Measurements from ENCODE around the gene AQP11.
"Not testable (repeated sequence)": the region's sequence is repeated elsewhere in the genome, so short reads cannot be mapped to it uniquely, and the experiment has no call there.

The AQP11 gene

DNA sequence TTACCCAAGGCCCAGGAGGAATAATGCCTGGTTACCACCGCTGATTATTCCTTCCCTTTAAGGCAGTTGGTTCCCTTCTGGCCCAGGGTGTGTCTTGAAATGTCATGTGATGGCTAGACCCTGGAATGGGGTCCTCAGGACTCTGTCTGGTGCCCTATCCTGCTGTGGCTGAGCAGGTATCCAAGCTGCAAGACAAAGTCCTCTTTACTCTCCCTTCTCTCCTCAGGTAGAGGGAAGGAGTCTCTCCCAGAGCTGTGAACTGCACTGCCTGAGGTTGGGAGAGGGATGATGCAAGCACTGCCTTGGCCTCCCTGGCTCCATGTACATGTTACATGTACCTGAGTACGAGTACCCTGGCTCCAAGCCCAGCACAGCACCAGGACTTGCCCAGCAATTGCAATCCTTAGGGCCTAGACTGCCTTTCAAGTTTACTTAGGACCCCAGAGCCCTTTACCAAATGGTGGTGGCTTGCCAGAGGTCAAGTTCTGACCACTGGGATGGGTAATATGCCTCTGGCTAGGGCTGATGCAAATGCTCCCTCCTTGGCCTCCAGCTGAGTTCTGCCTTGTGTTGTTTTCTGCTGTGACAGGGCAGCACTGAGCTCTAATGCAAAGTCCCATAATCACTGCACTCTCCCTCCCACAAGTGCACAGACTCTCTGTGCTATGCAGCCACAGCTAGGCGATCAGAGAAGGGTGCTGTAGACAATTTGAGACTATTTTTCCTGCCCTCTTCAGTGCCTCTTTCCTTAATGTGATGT, 20.7 kb upstream of the AQP11 start:
- Mint-ChIP-seq H3K4me1 (ENCODE audit: low read depth) (peaks cover 2% of the 10 kb centered on the region), H3K27me3 (ENCODE audit: low read depth) (peaks cover 5% of the 10 kb centered on the region), H3K9me3 (no peaks in the 10 kb centered on the region), H3K27ac (no peak overlapping the region), H3K4me3 (no peak overlapping the region), H3K36me3 (ENCODE audit: low read depth) (no peaks in the 10 kb centered on the region)
- no peak for DNase-seq (ENCODE audit: low spot score)

GRCh38 chr11:77569676-77570070, 20.1 kb upstream of the AQP11 start:
- no peak for DNase-seq (ENCODE audit: low spot score)
- H3K27me3 Mint-ChIP-seq (ENCODE audit: low read depth): peaks cover 4% of the 10 kb centered on the region
- no peak overlapping the region for H3K4me3 Mint-ChIP-seq
- H3K36me3 Mint-ChIP-seq (ENCODE audit: low read depth): no peaks in the 10 kb centered on the region
- H3K27ac Mint-ChIP-seq: no peak overlapping the region
- no peaks in the 10 kb centered on the region for H3K9me3 Mint-ChIP-seq
- H3K4me1 Mint-ChIP-seq (ENCODE audit: low read depth): peaks cover 2% of the 10 kb centered on the region

GRCh38 chr11:77570896-77571295, 18.9 kb upstream of the AQP11 start:
- H3K27me3 Mint-ChIP-seq (ENCODE audit: low read depth); H3K4me1 Mint-ChIP-seq (ENCODE audit: low read depth): not testable (repeated sequence)

DNA sequence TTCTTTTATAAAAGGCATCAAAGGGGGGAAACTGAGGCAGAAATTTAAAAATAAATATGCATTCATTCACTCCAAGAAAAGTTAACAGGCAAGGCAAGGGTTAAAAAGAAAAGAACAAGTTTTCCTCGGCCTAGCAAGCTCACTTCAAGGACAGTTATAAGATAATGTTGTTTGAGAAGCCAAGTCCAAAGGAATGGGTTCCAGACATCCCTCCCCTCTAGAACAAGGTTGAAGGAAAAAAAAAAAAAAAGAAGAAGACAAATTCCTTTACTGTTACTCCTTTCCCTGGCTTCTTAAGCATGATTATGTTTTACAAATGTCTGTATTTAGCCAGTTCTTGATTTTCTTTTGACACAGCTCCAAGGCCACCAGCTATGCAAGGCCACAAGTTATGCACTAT, 14.3 kb upstream of the AQP11 start:
- not testable (repeated sequence) for H3K4me1 Mint-ChIP-seq (ENCODE audit: low read depth); H3K9me3 Mint-ChIP-seq; H3K27ac Mint-ChIP-seq; DNase-seq (ENCODE audit: low spot score); H3K27me3 Mint-ChIP-seq (ENCODE audit: low read depth); H3K36me3 Mint-ChIP-seq (ENCODE audit: low read depth); H3K4me3 Mint-ChIP-seq

More at GRCh38 chr11:77570896-77571295, 18.9 kb upstream of the AQP11 start:
- not testable (repeated sequence) for H3K9me3 Mint-ChIP-seq; H3K36me3 Mint-ChIP-seq (ENCODE audit: low read depth); H3K27ac Mint-ChIP-seq; H3K4me3 Mint-ChIP-seq; DNase-seq (ENCODE audit: low spot score)

GRCh38 chr11:77580712-77581337, 8.9 kb upstream of the AQP11 start:
- Mint-ChIP-seq H3K27ac (no peak overlapping the region), H3K4me3 (no peak overlapping the region), H3K27me3 (ENCODE audit: low read depth) (no peaks in the 10 kb centered on the region), H3K9me3 (peaks cover 17% of the 10 kb centered on the region), H3K36me3 (ENCODE audit: low read depth) (no peaks in the 10 kb centered on the region), H3K4me1 (ENCODE audit: low read depth) (no peaks in the 10 kb centered on the region)
- no peak for DNase-seq (ENCODE audit: low spot score)

GRCh38 chr11:77589181-77589520, 602 bp upstream of the AQP11 start:
- H3K4me3 Mint-ChIP-seq: peak overlapping the region; percentile 88
- H3K4me1 Mint-ChIP-seq (ENCODE audit: low read depth): peaks cover 14% of the 10 kb centered on the region
- no peak for DNase-seq (ENCODE audit: low spot score)
- peaks cover 2% of the 10 kb centered on the region for H3K27me3 Mint-ChIP-seq (ENCODE audit: low read depth)
- peak overlapping the region; percentile 55 for H3K27ac Mint-ChIP-seq
- no peaks in the 10 kb centered on the region for H3K9me3 Mint-ChIP-seq
- no peaks in the 10 kb centered on the region for H3K36me3 Mint-ChIP-seq (ENCODE audit: low read depth)

DNA sequence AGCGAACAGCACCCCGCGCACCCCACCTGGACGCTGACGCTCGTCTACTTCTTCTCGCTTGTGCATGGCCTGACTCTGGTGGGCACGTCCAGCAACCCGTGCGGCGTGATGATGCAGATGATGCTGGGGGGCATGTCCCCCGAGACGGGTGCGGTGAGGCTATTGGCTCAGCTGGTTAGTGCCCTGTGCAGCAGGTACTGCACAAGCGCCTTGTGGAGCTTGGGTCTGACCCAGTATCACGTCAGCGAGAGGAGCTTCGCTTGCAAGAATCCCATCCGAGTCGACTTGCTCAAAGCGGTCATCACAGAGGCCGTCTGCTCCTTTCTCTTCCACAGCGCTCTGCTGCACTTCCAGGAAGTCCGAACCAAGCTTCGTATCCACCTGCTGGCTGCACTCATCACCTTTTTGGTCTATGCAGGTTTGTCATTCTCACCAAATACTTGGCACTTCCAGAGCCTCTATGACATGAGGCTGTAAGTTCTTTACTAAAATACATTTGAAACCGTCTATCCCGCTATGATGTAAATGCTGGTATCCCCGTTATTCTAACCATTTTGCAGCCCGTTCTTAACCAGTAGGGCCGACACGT, 535 bp downstream of the AQP11 start:
- Mint-ChIP-seq H3K27me3 (ENCODE audit: low read depth) (peaks cover 2% of the 10 kb centered on the region), H3K27ac (peak overlapping the region; percentile 61), H3K4me1 (ENCODE audit: low read depth) (peaks cover 14% of the 10 kb centered on the region), H3K9me3 (no peaks in the 10 kb centered on the region), H3K4me3 (peak overlapping the region; percentile 89), H3K36me3 (ENCODE audit: low read depth) (no peaks in the 10 kb centered on the region)
- no peak for DNase-seq (ENCODE audit: low spot score)

DNA sequence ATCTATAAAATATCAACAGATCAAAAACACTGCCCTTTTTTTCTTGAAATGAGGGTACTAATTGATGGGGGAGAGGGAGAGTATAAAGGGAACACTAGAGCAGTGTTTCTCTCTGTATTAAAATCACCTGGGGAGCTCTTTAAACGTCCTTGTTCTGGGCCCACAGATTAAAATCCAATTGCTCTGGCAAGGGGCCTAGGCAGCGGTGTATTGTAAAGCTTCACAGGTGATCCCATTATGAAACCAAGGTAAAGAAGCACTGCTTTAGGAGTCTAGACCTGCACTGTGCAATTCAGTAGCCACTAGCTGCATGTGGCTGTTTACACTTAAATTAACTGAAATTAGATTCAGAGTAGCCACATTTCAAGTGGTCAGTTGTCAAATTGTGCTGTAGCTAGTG, 3.0 kb downstream of the AQP11 start:
- Mint-ChIP-seq H3K27ac (no peak overlapping the region), H3K4me3 (no peak overlapping the region), H3K27me3 (ENCODE audit: low read depth) (no peaks in the 10 kb centered on the region), H3K9me3 (no peaks in the 10 kb centered on the region), H3K4me1 (ENCODE audit: low read depth) (peaks cover 14% of the 10 kb centered on the region), H3K36me3 (ENCODE audit: low read depth) (no peaks in the 10 kb centered on the region)
- DNase-seq (ENCODE audit: low spot score): no peak

DNA sequence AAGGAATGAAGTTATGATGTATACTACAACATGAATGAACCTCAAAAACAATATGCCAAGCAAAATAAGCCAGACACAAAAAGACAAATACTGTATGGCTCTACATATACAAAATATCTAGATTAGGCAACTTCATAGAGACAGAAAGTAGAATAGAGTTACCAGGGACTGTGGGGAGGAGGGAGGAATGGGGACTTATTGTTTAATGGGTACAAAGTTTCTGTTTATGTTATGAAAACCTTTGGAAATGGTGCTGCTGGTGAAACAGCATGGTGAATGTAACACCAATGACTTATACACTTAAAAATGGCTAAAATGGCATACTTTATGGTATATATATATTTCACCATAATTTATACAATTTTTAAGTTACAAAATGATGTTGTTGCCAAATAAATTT, 4.1 kb downstream of the AQP11 start:
- no peaks in the 10 kb centered on the region for H3K27me3 Mint-ChIP-seq (ENCODE audit: low read depth)
- no peak for DNase-seq (ENCODE audit: low spot score)
- no peak overlapping the region for H3K4me3 Mint-ChIP-seq
- H3K4me1 Mint-ChIP-seq (ENCODE audit: low read depth): peaks cover 12% of the 10 kb centered on the region
- no peak overlapping the region for H3K27ac Mint-ChIP-seq
- no peaks in the 10 kb centered on the region for H3K36me3 Mint-ChIP-seq (ENCODE audit: low read depth)
- no peaks in the 10 kb centered on the region for H3K9me3 Mint-ChIP-seq

- no peak overlapping the region for H3K27ac Mint-ChIP-seq
These were observed 6.9 kb downstream of the AQP11 start for GRCh38 chr11:77596626-77597025.

DNA sequence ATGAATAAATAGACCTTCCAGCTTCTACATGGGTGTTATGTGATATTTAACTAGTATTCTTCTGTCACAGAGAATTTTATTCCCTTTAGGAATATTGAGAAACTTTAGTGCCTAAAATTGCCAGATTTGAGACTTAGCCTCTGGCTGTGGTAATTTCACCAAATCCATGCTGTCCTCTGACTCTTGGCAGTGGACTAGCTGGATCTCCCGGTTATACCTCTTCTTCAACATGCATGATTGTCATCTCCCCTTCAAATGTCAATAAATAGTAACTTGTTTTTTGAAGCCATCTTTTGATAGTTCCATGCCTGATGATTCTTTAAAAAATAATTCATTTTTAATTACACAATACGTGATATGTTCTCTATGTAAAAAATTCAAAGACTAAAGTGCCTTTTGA, 8.4 kb downstream of the AQP11 start:
- peaks cover 3% of the 10 kb centered on the region for H3K36me3 Mint-ChIP-seq (ENCODE audit: low read depth)

More at GRCh38 chr11:77596626-77597025, 6.9 kb downstream of the AQP11 start:
- Mint-ChIP-seq H3K4me3 (no peak overlapping the region), H3K27me3 (ENCODE audit: low read depth) (no peaks in the 10 kb centered on the region), H3K4me1 (ENCODE audit: low read depth) (no peaks in the 10 kb centered on the region), H3K9me3 (no peaks in the 10 kb centered on the region), H3K36me3 (ENCODE audit: low read depth) (no peaks in the 10 kb centered on the region)
- no peak for DNase-seq (ENCODE audit: low spot score)

GRCh38 chr11:77602381-77603088, 12.8 kb downstream of the AQP11 start:
- H3K27ac Mint-ChIP-seq: no peak overlapping the region
- no peak overlapping the region for H3K4me3 Mint-ChIP-seq
- DNase-seq (ENCODE audit: low spot score): no peak
- H3K36me3 Mint-ChIP-seq (ENCODE audit: low read depth): peaks cover 3% of the 10 kb centered on the region
- no peaks in the 10 kb centered on the region for H3K4me1 Mint-ChIP-seq (ENCODE audit: low read depth)
- H3K27me3 Mint-ChIP-seq (ENCODE audit: low read depth): no peaks in the 10 kb centered on the region
- no peaks in the 10 kb centered on the region for H3K9me3 Mint-ChIP-seq

More for the DNA sequence above, 8.4 kb downstream of the AQP11 start:
- Mint-ChIP-seq H3K27ac (no peak overlapping the region), H3K9me3 (no peaks in the 10 kb centered on the region), H3K27me3 (ENCODE audit: low read depth) (no peaks in the 10 kb centered on the region), H3K4me1 (ENCODE audit: low read depth) (no peaks in the 10 kb centered on the region), H3K4me3 (no peak overlapping the region)
- DNase-seq (ENCODE audit: low spot score): no peak

- H3K9me3 Mint-ChIP-seq: no peaks in the 10 kb centered on the region
- H3K27ac Mint-ChIP-seq: no peak overlapping the region
- H3K27me3 Mint-ChIP-seq (ENCODE audit: low read depth): no peaks in the 10 kb centered on the region
- H3K4me1 Mint-ChIP-seq (ENCODE audit: low read depth): no peaks in the 10 kb centered on the region
- peaks cover 3% of the 10 kb centered on the region for H3K36me3 Mint-ChIP-seq (ENCODE audit: low read depth)
- DNase-seq (ENCODE audit: low spot score): no peak
- no peak overlapping the region for H3K4me3 Mint-ChIP-seq
These were observed 14.5 kb downstream of the AQP11 start for GRCh38 chr11:77604281-77604680.

- H3K27me3 Mint-ChIP-seq (ENCODE audit: low read depth): no peaks in the 10 kb centered on the region
- H3K4me1 Mint-ChIP-seq (ENCODE audit: low read depth): no peaks in the 10 kb centered on the region
- H3K4me3 Mint-ChIP-seq: no peak overlapping the region
- peaks cover 10% of the 10 kb centered on the region for H3K36me3 Mint-ChIP-seq (ENCODE audit: low read depth)
- DNase-seq (ENCODE audit: low spot score): no peak
- H3K27ac Mint-ChIP-seq: no peak overlapping the region
- H3K9me3 Mint-ChIP-seq: no peaks in the 10 kb centered on the region
These were observed 19.5 kb downstream of the AQP11 start for GRCh38 chr11:77609234-77609633.
